HCEC 1CT (cell line): Measurements from ENCODE around the gene CRYGD.
A peak's percentile ranks its signal among the peaks of the same experiment; 100 is the strongest.

ENCODE experiments used
- DNase-seq: peaks from one replicate; pipeline ENCODE4 v3.0.0-alpha.2; 2017

CRYGD gene

GRCh38 chr2:208077276-208077675 lies 47.0 kb downstream of the CRYGD start:
- no peak for DNase-seq

- no peak for DNase-seq
Measured at GRCh38 chr2:208074610-208075356, 49.5 kb downstream of the CRYGD start.

GRCh38 chr2:208072250-208072892 lies 52.0 kb downstream of the CRYGD start:
- peak; percentile 51 for DNase-seq
